Right lobe of liver (tissue), 6 donors: Measurements from ENCODE around the gene GOLIM4. TPM values are rescaled to one million over a fixed set of nuclear protein-coding genes. Genes with fewer than 3 reads are reported as not detected.
A peak's percentile ranks its signal among the peaks of the same experiment; 100 is the strongest.

Source experiments
- ATAC-seq, 4 donors: fragments of 200-7000 bp; cut with Tn5 transposase; one replicate each; pipeline ENCODE4 v1.9.1; 2020; ENCODE audit warnings: mild to moderate bottlenecking in 4 of 4, moderate library complexity in 4 of 4
- DNase-seq, 3 donors: peaks; one replicate each; pipeline ENCODE4 v3.0.0-alpha.2; 2020
- H3K27ac ChIP-seq, 3 donors: fragments of 200-600 bp; one replicate each; pipeline ENCODE4 v1.8.0; 2022
- H3K27me3 ChIP-seq, 2 donors: fragments of 200-600 bp; one replicate each; pipeline ENCODE4 v1.8.0; 2022
- H3K36me3 ChIP-seq, 4 donors: fragments of 200-600 bp; sonication (generic) in 1 of 4; one replicate each; pipeline versions ENCODE4 v1.5.1 to v1.8.0; 2017 to 2022; ENCODE audit warnings: control low read depth in 1 of 4
- H3K4me1 ChIP-seq, 4 donors: fragments of 200-600 bp; sonication (generic) in 1 of 4; one replicate each; pipeline versions ENCODE4 v1.5.1 to v1.8.0; 2017 to 2022; ENCODE audit warnings: control low read depth in 1 of 4
- H3K4me3 ChIP-seq, 3 donors: fragments of 200-600 bp; one replicate each; pipeline ENCODE4 v1.8.0; 2022
- H3K9me3 ChIP-seq, 4 donors: fragments of 200-600 bp; sonication (generic) in 1 of 4; one replicate each; pipeline versions ENCODE4 v1.5.1 to v1.8.0; 2017 to 2022; ENCODE audit warnings: control low read depth in 1 of 4
- POLR2A ChIP-seq: fragments of 450-650 bp; IDR thresholded peaks from one replicate; pipeline ENCODE4 v1.6.1; 2017; ENCODE audit warnings: antibody characterized with exemption, mild to moderate bottlenecking
- WGBS: methylation state at CpG from one replicate; pipeline ENCODE4 v1.1.6; 2018; ENCODE audit warnings: low coverage, low lambda C conversion rate; ENCODE audit not compliant: insufficient coverage; ENCODE audit errors: missing lambda C conversion rate; 5-methylcytosine and 5-hydroxymethylcytosine counted together
- intact Hi-C, 2 donors: fragments of 100-400 bp; cut with DNase I; formaldehyde crosslinking; loops; one replicate each; pipeline versions ENCODE4 v1.11.2 to v1.14.1; 2022
- total RNA-seq, 6 experiments: library from RNA; depleted of rRNA in 2 of 6; stranded (reverse); fragments of >200 nt in 2 of 6; fragmentation: NEBNext Ultra II Directional in 3 of 6; extraction: Animal tissue kit (Norgen Biotek cat#: 25700) in 3 of 6; gene quantifications; one replicate each; pipeline versions ENCODE4 v1.1.0 to v1.2.4, GENCODE V29; 2016 to 2023
- TF ChIP-seq, protein P1 (sequence below), 4 donors: fragments of 200-600 bp in 3 of 4; fragments of 450-650 bp in 1 of 4; IDR thresholded peaks; one replicate each; pipeline versions ENCODE4 v1.5.1 to v1.8.0; 2016 to 2022; ENCODE audit warnings: antibody characterized with exemption in 4 of 4, mild to moderate bottlenecking in 2 of 4
- donor health status: DM: no; HTN: yes; CAD: no.
- donor health status: DM: no; HTN: no; CAD: no.
- donor health status: DM: no; HTN: no; CAD: no.
- donor health status: DM: no; HTN: yes; CAD: no.
- donor health status: DM: no; HTN: yes; CAD: no.

GOLIM4 gene
- total RNA-seq, 6 experiments from 2014 or later: 33.3 to 44.9 (median 36.6) TPM

DNA sequence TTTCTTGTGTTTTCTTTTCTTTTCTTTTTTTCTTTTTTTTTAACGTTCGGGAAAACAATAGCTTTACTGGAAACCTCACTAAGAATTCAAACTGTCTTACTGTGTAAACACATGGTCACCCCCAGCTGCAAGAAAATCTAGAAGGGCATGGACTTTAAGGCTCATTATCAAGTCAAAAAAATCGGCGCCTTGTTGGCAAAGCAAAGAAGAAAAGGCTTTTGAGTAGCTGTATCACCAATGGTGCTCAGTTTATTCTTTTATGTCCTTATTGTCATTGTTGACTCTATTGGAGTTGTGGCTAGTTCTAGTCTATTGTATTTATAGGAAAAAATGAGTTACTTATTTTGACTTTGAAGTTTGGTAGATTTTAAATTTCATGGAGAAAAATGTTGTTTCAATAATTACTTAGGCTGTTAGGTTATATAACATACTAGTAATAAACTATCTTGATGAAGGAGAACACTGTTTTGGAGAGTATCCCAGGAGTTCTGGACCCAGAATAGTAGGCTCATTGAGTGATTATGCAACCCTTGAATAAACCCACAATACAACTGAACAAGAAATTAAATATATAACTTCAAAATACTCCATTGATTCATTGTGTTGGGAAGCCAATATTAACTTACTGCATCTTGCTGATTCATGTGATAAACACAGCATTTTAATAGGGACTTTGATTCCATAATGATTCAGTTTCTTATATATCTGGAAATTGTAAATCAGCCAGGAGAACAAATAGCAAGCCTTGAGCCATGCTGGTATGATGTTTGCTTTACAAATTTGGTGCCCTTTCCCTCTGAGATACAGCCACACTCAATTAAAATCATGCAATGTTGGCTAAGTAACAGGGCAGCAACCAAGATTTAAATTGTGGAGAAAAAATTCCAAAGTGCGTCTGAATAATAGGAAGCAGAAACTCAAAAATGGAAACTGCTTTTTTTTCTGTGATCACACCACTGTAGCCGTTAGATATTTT is 27.8 kb upstream of the GOLIM4 start:
- DNase-seq (no peak), ATAC-seq (peak; percentile 81 to 92 (median 86))
- no peak for TF ChIP-seq POLR2A
- TF ChIP-seq, protein P1, sequence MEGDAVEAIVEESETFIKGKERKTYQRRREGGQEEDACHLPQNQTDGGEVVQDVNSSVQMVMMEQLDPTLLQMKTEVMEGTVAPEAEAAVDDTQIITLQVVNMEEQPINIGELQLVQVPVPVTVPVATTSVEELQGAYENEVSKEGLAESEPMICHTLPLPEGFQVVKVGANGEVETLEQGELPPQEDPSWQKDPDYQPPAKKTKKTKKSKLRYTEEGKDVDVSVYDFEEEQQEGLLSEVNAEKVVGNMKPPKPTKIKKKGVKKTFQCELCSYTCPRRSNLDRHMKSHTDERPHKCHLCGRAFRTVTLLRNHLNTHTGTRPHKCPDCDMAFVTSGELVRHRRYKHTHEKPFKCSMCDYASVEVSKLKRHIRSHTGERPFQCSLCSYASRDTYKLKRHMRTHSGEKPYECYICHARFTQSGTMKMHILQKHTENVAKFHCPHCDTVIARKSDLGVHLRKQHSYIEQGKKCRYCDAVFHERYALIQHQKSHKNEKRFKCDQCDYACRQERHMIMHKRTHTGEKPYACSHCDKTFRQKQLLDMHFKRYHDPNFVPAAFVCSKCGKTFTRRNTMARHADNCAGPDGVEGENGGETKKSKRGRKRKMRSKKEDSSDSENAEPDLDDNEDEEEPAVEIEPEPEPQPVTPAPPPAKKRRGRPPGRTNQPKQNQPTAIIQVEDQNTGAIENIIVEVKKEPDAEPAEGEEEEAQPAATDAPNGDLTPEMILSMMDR (IDR thresholded peaks at IDR 0.05): no peak

GRCh38 chr3:168121184-168122017 is 25.7 kb upstream of the GOLIM4 start:
- no peak overlapping the region for H3K4me3 ChIP-seq
- H3K36me3 ChIP-seq: no peaks in the 10 kb centered on the region
- TF ChIP-seq, protein P1 (IDR thresholded peaks at IDR 0.05): no peak
- H3K9me3 ChIP-seq: no peaks in the 10 kb centered on the region
- intact Hi-C loops: no loop called here
- H3K4me1 ChIP-seq: peaks cover 0 to 18% (median 3%) of the 10 kb centered on the region in 4 donors
- H3K27ac ChIP-seq: no peak overlapping the region
- DNase-seq (peak; percentile 48 to 75 (median 65)), ATAC-seq (peak; percentile 61 to 79 (median 75))
- H3K27me3 ChIP-seq: no peaks in the 10 kb centered on the region
- 45% methylated on average over 4 of the region's 4 CpGs for WGBS

More for the DNA sequence above, 27.8 kb upstream of the GOLIM4 start:
- H3K27me3 ChIP-seq: no peaks in the 10 kb centered on the region
- 50% methylated on average over 6 of the region's 6 CpGs for WGBS
- intact Hi-C loops: no loop called here
- no peak overlapping the region for H3K4me3 ChIP-seq
- no peaks in the 10 kb centered on the region for H3K9me3 ChIP-seq
- peaks cover 0 to 14% (median 3%) of the 10 kb centered on the region in 4 donors for H3K4me1 ChIP-seq
- peak overlapping the region in 1 of 3 donors; percentile 26 for H3K27ac ChIP-seq
- H3K36me3 ChIP-seq: no peaks in the 10 kb centered on the region

- Histone ChIP-seq H3K27ac (no peak overlapping the region), H3K36me3 (no peaks in the 10 kb centered on the region), H3K4me1 (peaks cover 0 to 13% (median 0%) of the 10 kb centered on the region in 4 donors), H3K4me3 (no peak overlapping the region), H3K27me3 (no peaks in the 10 kb centered on the region), H3K9me3 (no peaks in the 10 kb centered on the region)
- DNase-seq: no peak
- WGBS: 5% methylated on average over 2 of the region's 2 CpGs
- peak; percentile 56 to 92 (median 64) for ATAC-seq
- intact Hi-C loops: no loop called here
- TF ChIP-seq POLR2A: no peak
- TF ChIP-seq, protein P1 (IDR thresholded peaks at IDR 0.05): no peak
Measured at GRCh38 chr3:168117853-168118313, 22.2 kb upstream of the GOLIM4 start.

DNA sequence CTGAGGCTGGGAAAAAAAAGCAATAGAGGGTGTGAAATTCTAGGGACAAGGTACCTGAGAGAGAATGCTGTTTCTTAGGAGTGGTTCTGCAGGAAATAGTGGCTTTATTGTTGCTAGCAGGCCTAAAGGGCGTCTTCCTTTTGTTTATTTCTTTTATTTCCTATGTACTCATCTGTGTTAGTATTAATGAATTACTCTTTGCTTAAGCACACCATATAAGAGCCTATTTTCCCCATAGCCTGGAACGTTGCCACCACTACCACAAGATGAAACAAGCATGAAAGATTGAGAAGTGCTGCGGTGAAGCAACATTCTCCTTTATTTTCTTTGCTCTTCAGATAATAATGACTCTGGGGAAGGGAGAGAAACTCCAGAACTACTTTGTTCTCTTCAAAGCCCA is 21.3 kb upstream of the GOLIM4 start:
- Histone ChIP-seq H3K36me3 (no peaks in the 10 kb centered on the region), H3K9me3 (no peaks in the 10 kb centered on the region), H3K27me3 (no peaks in the 10 kb centered on the region), H3K4me3 (no peak overlapping the region), H3K27ac (no peak overlapping the region), H3K4me1 (peaks cover 0 to 13% (median 0%) of the 10 kb centered on the region in 4 donors)
- intact Hi-C loops: no loop called here
- 64% methylated on average over 3 of the region's 3 CpGs for WGBS
- DNase-seq (no peak), ATAC-seq (no peak)
- TF ChIP-seq, protein P1 (IDR thresholded peaks at IDR 0.05): no peak
- TF ChIP-seq POLR2A: no peak
